HG02884 (cell line): ENCODE results near the gene SLC9A9.

Source experiments
- ATAC-seq: cut with Tn5 transposase; IDR thresholded peaks from one replicate; pipeline ENCODE4 v1.9.1; 2021; ENCODE audit warnings: mild to moderate bottlenecking, moderate library complexity; ENCODE audit not compliant: unreplicated experiment

SLC9A9 gene

DNA sequence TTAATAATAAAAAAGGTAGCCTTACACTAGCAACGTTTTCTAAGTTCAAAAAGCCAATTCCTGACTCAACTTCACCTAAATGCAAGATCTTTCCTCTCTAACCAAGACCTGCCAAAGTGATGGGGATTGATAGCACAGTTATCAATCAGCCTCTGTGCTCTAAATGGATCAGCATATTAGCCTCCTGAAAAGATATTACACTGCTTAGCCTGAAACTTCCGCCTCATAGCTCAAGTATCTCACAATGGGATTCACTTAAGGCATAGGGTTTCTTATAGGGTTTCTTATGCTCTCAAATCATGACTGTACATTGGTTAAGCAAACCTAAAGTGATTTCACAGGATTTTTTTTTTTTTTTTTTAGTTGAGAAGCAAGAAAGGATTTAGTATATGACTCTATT is 436 bp upstream of the SLC9A9 start:
- ATAC-seq = no peak

- no peak for ATAC-seq
Observed at GRCh38 chr3:143843587-143843986, 4.7 kb downstream of the SLC9A9 start.

DNA sequence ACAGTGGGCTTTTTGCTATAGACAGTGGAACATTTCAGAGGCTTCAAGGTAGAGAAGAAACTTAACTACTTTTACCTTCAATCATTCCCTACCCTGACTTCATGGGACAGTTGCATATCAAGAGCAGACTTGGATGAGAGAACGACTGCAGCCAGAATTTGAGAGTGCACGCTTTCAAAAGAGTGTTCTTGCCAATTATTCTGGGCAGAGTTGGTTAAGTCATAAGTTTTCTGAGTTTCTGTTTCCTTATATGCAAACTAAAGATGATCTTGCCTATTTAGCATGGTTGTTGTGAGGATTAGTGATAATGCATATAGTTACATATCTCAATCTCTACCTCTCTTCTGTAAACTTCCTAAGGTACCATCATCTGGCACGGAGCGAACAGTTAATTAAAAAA is 7.6 kb downstream of the SLC9A9 start:
- ATAC-seq = no peak

- no peak for ATAC-seq
Observed at GRCh38 chr3:143839980-143840379, 8.3 kb downstream of the SLC9A9 start.

DNA sequence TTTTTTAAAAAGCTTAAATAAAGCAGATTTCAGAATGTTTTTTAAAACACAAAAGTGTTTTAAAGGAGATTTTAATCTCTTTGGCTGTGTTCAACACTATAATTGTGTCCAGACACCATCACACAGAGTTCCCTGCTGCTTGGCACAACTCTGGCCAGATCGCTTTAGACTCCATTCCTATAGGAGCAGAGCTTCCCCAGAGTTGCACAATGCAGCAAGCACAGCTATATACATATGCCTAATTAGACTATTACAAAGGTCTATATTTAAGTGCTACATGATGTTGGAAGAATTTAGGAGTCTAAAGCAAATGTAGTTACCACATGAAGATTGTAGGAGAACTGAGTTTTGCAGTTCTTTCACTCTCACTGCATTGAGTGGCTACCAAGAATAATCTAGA is 11.2 kb downstream of the SLC9A9 start:
- ATAC-seq = no peak

- ATAC-seq = no peak
Observed at GRCh38 chr3:143835312-143835711, 13.0 kb downstream of the SLC9A9 start.

DNA sequence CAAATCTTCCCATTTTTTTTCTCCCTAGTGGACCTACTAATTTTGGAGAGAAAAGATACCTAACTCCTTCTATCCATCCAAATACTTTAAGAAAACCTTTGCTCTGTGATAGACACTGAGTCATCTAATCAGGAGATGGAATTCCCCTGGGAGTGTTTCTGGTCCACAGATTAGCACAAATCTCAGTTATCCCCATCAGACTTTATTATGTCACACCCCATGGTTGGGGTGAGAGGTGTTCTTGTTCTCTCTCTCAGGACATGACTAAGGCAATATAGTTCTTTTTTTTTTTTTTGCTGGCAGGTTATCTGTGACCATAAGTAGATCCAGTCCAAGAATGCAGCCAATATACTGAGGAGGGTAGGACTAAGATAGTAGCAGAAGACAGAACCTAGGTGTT is 15.8 kb downstream of the SLC9A9 start:
- ATAC-seq = peak; percentile 67

GRCh38 chr3:143831994-143832393 is 16.3 kb downstream of the SLC9A9 start:
- ATAC-seq = peak; percentile 71

DNA sequence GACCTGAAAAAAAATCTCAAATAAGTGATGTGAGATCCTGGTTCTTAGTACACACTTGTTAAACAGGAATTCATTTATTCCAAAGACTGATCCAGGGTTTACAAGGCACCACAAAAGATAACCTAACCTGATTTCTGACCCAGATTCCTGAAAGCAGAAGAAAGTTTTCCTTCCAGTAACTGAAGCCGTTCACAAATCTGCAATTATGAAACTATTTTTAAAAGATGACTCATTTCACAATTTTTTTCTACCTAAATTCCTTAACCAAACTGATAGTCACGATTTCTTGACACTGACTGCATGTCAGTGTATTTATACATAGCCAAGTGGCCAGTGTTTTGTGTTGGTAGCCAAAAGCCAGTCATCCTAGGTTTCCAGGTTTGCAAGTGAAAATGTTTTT is 17.1 kb downstream of the SLC9A9 start:
- peak; percentile 38 for ATAC-seq

GRCh38 chr3:143830786-143831185 is 17.5 kb downstream of the SLC9A9 start:
- ATAC-seq = no peak

GRCh38 chr3:143830063-143830462 is 18.2 kb downstream of the SLC9A9 start:
- ATAC-seq = no peak

DNA sequence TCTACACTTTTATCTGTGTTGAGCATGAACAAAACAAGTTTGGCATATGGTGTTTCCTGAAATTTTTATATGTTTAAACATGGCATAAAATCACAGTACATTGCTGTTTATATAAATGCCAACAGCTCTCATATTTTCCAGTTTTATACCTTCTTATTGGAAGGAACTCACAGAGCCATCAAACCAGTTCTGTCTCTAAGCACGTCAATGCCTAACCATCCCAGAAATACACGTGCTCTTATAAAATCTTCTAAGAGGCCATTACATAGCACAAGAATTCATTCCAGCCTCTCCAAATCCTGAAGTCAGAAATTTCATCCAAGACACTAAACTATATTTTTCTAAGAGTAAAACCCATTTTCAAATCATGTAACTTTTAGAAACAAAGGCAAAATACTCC is 20.8 kb downstream of the SLC9A9 start:
- no peak for ATAC-seq

- ATAC-seq = no peak
Observed at GRCh38 chr3:143826296-143826695, 22.0 kb downstream of the SLC9A9 start.

- ATAC-seq = peak; percentile 55
Observed at GRCh38 chr3:143825513-143825912, 22.8 kb downstream of the SLC9A9 start.

GRCh38 chr3:143824735-143825385 is 23.4 kb downstream of the SLC9A9 start:
- ATAC-seq = no peak

- no peak for ATAC-seq
Observed at GRCh38 chr3:143822798-143823197, 25.5 kb downstream of the SLC9A9 start.

DNA sequence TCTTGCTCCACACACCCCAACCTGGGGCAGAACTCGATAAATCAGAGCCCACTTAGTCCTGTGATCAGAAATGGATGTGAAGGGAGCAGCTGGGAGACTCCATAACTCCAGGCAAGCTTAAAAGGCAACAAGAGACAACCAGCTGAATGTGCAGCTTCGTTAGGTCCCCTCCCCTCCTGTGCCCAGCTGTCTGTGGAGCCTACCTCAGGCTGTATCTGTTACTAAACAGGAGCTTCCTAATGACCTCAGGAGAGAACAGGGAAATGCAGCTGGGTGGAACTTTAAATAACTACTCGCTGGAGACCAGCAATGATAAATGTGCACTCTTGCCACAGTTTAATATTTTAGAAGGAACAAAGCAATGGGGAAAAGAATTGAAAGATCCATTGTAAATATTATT is 25.9 kb downstream of the SLC9A9 start:
- no peak for ATAC-seq

DNA sequence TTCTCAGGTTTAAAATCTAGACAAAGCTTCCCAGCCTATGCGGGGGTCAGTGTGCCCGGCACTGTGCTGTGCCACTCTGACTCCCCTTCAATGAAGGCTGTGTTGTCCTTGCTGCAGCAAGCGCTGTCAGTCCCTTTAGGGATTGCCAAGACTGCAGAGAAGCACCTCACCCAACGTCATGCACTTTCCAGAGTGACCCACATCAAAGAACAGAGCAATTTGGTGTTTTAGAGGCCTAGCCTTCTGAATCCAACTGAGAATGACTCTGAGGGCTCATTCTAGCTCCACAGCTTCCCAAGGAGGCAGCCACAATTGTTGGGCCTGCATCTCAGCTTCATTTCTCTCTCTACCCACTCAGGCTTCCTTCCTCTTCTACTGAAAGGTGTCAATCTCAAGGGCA is 26.4 kb downstream of the SLC9A9 start:
- no peak for ATAC-seq

GRCh38 chr3:143820466-143821221 is 27.6 kb downstream of the SLC9A9 start:
- no peak for ATAC-seq

DNA sequence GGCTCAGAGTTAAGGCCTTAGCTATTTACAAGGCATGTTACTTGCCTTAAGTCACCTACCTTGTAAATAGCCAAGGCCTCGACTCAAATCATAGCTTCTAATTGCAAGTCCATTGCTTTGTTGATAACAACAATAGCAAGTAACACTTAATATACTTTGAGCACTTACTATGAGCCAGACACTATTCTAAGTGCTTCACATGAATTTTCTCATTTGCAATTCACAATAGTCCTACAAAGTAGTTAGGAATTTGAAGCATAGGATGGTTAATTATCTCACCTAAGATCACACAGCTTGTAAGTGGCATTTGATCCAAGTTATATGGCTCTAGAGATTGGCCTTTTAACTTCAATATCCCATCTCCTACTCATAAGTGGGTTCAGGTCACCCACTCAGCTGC is 28.4 kb downstream of the SLC9A9 start:
- ATAC-seq = no peak

- ATAC-seq = peak; percentile 56
Observed at GRCh38 chr3:143814443-143814889, 33.8 kb downstream of the SLC9A9 start.

DNA sequence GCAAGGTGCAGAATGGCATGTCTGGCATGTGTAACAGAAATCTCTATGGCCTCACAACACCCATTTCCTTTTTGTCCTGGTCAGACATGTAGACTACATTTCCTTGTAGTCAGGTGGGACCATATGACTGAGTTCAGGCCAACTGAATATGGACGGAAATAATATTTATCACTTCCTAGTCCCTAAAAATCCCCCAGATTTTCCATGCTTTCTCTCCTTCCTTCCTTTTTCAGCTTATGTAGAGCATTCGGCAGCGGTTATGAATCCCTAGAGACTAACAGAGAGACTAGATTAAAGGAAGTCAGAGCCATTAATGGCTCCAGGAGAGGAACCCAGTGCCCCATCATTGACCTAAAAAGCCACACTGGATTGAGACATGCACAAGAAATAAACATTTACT is 35.8 kb downstream of the SLC9A9 start:
- no peak for ATAC-seq

DNA sequence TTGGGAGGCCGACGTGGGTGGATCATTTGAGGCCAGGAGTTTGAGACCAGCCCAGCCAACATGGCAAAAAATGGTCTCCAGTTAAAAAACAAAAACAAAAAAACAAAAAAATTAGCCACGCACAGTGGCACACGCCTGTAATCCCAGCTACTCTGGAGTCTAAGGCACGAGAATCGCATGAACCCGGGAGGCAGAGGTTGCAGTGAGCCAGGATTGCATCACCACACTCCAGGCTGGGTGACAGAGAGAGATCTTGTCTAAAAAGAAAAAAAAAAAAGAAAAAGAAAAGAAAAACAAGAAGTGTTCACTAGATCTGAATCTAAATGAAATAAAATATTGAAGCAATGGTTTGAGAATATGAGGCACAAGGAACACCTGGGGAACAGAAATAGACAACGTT is 36.7 kb downstream of the SLC9A9 start:
- no peak for ATAC-seq
